ENCODE results near the gene NKX6-2. TPM values are rescaled to one million over a fixed set of nuclear protein-coding genes. Genes with fewer than 3 reads are reported as not detected.
"Not testable (repeated sequence)": the region's sequence is repeated elsewhere in the genome, so short reads cannot be mapped to it uniquely, and the experiment has no call there.

The NKX6-2 gene
- total RNA-seq, 1 donor from 2014 or later: not detected

GRCh38 chr10:132797986-132798385, 12.0 kb upstream of the NKX6-2 start:
- DNase-seq: not testable (repeated sequence)

GRCh38 chr10:132796846-132797245, 10.9 kb upstream of the NKX6-2 start:
- no peak for DNase-seq

GRCh38 chr10:132793871-132794849, 8.2 kb upstream of the NKX6-2 start:
- DNase-seq: no peak

GRCh38 chr10:132793213-132793612, 7.3 kb upstream of the NKX6-2 start:
- DNase-seq: no peak

- no peak for DNase-seq
These were observed 6.8 kb upstream of the NKX6-2 start for GRCh38 chr10:132792796-132793195.

GRCh38 chr10:132792099-132792498, 6.2 kb upstream of the NKX6-2 start:
- DNase-seq: not testable (repeated sequence)

- DNase-seq: no peak
These were observed 5.2 kb upstream of the NKX6-2 start for GRCh38 chr10:132790934-132791829.

- no peak for DNase-seq
These were observed 4.5 kb upstream of the NKX6-2 start for GRCh38 chr10:132790470-132790869.

GRCh38 chr10:132789659-132790148, 3.8 kb upstream of the NKX6-2 start:
- no peak for DNase-seq

- no peak for DNase-seq
These were observed 2.9 kb upstream of the NKX6-2 start for GRCh38 chr10:132788831-132789219.

- no peak for DNase-seq
These were observed 2.4 kb upstream of the NKX6-2 start for GRCh38 chr10:132788180-132788830.

GRCh38 chr10:132787495-132788179, 1.7 kb upstream of the NKX6-2 start:
- DNase-seq: no peak

- no peak for DNase-seq
These were observed 1.0 kb upstream of the NKX6-2 start for GRCh38 chr10:132786884-132787494.

- DNase-seq: no peak
These were observed 533 bp upstream of the NKX6-2 start for GRCh38 chr10:132786476-132786883.

- no peak for DNase-seq
These were observed 853 bp downstream of the NKX6-2 start for GRCh38 chr10:132784866-132785722.

GRCh38 chr10:132783940-132784865, 1.7 kb downstream of the NKX6-2 start:
- no peak for DNase-seq

GRCh38 chr10:132783165-132783939, 2.6 kb downstream of the NKX6-2 start:
- no peak for DNase-seq

- DNase-seq: no peak
These were observed 4.4 kb downstream of the NKX6-2 start for GRCh38 chr10:132781556-132781955.
